ENCODE measurements around the gene HEATR5A. TPM values are rescaled to one million over a fixed set of nuclear protein-coding genes. Genes with fewer than 3 reads are reported as not detected.
"Not testable (repeated sequence)": the region's sequence is repeated elsewhere in the genome, so short reads cannot be mapped to it uniquely, and the experiment has no call there.

The HEATR5A gene
- polyA plus RNA-seq, 2 of the 4 experiments (the other 2 are of a cell fraction): 29.5 to 49.5 TPM

DNA sequence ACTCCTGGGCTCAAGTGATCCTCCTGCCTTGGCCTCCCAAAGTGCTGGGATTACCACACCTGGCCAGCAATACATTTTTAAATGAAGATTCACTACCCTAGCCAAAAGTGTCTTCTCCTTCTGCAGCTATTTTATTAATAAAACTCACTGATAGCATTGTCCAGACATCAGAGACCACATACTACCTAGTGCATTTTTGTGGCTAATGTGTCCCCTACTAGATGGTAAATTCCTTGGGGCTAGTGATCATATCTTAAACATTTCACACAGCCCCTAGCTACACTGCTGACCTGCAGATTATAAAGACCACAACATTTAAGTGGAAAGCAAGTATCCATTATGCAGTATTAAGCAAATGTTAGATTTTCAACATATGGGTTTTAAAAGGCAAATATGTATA, 19.9 kb upstream of the HEATR5A start:
- Histone ChIP-seq H3K27ac (peak overlapping the region; percentile 82 to 87), H3K4me2 (no peak overlapping the region; the same call in 2 of the 3 replicates), H3K9me3 (no peaks in the 10 kb centered on the region), H3K4me3 (no peak overlapping the region), H3K4me1 (peaks cover 29% of the 10 kb centered on the region)
- FAIRE-seq (no peak), ATAC-seq (no peak), DNase-seq (ENCODE audit: low read depth in 1 of 2, low spot score in 1 of 2) (no peak)
- TF ChIP-seq ZC3H11A (IDR thresholded peaks at IDR 0.05): no peak
- POLR2A ChIA-PET: interaction anchor here (4.9 kb wide), 1 partner anchor 21 kb away, joined by 58 read pairs; the partner anchor contains the start of gene HEATR5A
- CTCF ChIA-PET: no interaction called here

DNA sequence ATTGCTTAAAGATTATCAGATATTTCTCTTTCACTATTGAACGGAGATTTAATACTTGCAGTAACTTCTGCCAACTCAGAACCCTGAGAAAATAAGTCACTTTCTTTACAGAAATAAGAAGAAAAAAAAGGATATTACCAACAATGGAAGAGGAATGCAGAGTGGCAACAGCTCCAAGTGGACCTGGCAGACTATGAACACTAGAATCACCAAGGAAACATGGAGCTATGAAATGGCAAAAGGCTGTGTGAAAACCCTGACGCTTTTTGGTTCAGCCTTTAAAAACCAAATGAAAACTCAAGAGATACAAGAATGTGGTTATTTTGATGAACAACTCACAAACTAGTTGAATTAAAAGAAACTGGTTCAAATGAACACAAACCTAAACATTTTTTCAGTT, 19.2 kb upstream of the HEATR5A start:
- Histone ChIP-seq H3K4me2 (no peak overlapping the region), H3K4me1 (peaks cover 29% of the 10 kb centered on the region), H3K27ac (peak overlapping the region; percentile 3 to 87; a peak in 2 of 6 replicates), H3K4me3 (no peak overlapping the region), H3K9me3 (no peaks in the 10 kb centered on the region)
- ChIA-PET POLR2A (interaction anchor here (4.9 kb wide), 1 partner anchor 20 kb away, joined by 58 read pairs; the partner anchor contains the start of gene HEATR5A), CTCF (no interaction called here)
- TF ChIP-seq KDM1A (IDR thresholded peaks at IDR 0.05; ENCODE audit: low read depth) (no peak), FOSB (CRISPR knock-in tag; IDR thresholded peaks at IDR 0.05) (no peak), RNF2 (IDR thresholded peaks at IDR 0.05; ENCODE audit: borderline replicate concordance, low read depth) (no peak), MAFK (IDR thresholded peaks at IDR 0.05; ENCODE audit: partially characterized antibody) (no peak), SMC3 (IDR thresholded peaks at IDR 0.05) (no peak), RCOR1 (IDR thresholded peaks at IDR 0.05; ENCODE audit: low read depth, low read length) (no peak), NFE2L2 (conservative IDR thresholded peaks at IDR 0.05; ENCODE audit: low read length) (no peak), ESRRA (IDR thresholded peaks at IDR 0.05; ENCODE audit: borderline replicate concordance, low read length) (no peak)
- TF ChIP-seq, protein P1, sequence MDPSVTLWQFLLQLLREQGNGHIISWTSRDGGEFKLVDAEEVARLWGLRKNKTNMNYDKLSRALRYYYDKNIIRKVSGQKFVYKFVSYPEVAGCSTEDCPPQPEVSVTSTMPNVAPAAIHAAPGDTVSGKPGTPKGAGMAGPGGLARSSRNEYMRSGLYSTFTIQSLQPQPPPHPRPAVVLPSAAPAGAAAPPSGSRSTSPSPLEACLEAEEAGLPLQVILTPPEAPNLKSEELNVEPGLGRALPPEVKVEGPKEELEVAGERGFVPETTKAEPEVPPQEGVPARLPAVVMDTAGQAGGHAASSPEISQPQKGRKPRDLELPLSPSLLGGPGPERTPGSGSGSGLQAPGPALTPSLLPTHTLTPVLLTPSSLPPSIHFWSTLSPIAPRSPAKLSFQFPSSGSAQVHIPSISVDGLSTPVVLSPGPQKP (IDR thresholded peaks at IDR 0.05; ENCODE audit: low read depth, low read length): no peak
- TF ChIP-seq, protein P2, sequence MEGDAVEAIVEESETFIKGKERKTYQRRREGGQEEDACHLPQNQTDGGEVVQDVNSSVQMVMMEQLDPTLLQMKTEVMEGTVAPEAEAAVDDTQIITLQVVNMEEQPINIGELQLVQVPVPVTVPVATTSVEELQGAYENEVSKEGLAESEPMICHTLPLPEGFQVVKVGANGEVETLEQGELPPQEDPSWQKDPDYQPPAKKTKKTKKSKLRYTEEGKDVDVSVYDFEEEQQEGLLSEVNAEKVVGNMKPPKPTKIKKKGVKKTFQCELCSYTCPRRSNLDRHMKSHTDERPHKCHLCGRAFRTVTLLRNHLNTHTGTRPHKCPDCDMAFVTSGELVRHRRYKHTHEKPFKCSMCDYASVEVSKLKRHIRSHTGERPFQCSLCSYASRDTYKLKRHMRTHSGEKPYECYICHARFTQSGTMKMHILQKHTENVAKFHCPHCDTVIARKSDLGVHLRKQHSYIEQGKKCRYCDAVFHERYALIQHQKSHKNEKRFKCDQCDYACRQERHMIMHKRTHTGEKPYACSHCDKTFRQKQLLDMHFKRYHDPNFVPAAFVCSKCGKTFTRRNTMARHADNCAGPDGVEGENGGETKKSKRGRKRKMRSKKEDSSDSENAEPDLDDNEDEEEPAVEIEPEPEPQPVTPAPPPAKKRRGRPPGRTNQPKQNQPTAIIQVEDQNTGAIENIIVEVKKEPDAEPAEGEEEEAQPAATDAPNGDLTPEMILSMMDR (IDR thresholded peaks at IDR 0.05): no peak
- TF ChIP-seq, protein P3, sequence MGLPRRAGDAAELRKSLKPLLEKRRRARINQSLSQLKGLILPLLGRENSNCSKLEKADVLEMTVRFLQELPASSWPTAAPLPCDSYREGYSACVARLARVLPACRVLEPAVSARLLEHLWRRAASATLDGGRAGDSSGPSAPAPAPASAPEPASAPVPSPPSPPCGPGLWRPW (IDR thresholded peaks at IDR 0.05): no peak
- ATAC-seq (no peak), DNase-seq (ENCODE audit: low read depth in 1 of 2, low spot score in 1 of 2) (no peak), FAIRE-seq (peak; percentile 68)
- 89% methylated on average over 2 of the region's 2 CpGs for WGBS (ENCODE audit: missing lambda C conversion rate)

DNA sequence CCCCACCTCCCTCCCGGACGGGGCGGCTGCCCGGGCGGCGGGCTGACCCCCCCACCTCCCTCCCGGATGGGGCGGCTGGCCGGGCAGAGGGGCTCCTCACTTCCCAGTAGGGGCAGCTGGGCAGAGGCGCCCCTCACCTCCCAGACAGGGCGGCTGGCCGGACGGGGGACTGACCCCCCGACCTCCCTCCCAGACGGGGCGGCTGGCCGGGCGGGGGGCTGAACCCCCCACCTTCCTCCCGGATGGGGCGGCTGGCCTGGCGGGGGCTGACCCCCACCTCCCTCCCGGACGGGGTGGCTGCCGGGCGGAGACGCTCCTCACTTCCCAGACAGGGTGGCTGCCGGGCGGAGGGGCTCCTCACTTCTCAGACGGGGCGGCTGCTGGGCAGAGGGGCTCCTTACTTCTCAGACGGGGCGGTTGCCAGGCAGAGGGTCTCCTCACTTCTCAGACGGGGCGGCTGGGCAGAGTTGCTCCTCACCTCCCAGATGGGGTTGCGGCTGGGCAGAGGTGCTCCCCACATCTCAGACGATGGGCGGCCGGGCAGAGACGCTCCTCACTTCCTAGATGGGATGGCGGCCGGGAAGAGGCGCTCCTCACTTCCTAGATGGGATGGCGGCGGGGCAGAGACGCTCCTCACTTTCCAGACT, 16.8 kb upstream of the HEATR5A start:
- H3K27ac ChIP-seq; H3K4me2 ChIP-seq; H3K9me3 ChIP-seq; POLR2A ChIA-PET; H3K4me3 ChIP-seq; CTCF ChIA-PET; DNase-seq (ENCODE audit: low read depth in 1 of 2, low spot score in 1 of 2); FAIRE-seq; ATAC-seq: not testable (repeated sequence)
- 100% methylated on average over 2 of the region's 45 CpGs for WGBS (ENCODE audit: missing lambda C conversion rate)
- peaks cover 20% of the 10 kb centered on the region for H3K4me1 ChIP-seq

DNA sequence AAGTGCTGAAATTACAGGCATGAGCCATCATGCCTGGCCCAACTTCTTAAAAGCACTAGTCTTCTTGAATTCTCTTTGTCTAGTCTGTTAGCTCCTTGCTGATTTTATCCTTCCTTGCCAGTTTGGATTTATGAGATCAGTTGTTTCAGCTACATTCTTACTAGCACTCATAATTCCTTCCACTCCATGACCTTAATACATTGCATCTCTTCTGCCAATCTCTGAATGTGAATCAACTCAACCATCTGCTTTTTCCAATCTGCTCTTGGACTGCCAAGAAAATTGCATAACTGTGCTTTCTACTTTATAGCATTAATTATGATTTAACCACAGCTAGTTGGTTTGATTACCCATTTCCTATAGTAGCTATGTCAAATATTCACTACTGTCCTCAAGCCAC, 14.9 kb upstream of the HEATR5A start:
- Histone ChIP-seq H3K4me1 (peaks cover 6% of the 10 kb centered on the region; the same call in 2 of the 3 replicates), H3K4me2 (no peak overlapping the region), H3K4me3 (no peak overlapping the region), H3K27ac (no peak overlapping the region), H3K9me3 (no peaks in the 10 kb centered on the region)
- ATAC-seq: no peak
- ChIA-PET POLR2A (interaction anchor here (2.5 kb wide), 1 partner anchor 15 kb away, joined by 29 read pairs; the partner anchor contains the start of gene HEATR5A), CTCF (interaction anchor here (0.6 to 2.0 kb wide), 4 partner anchors 11 to 56 kb away, joined by 3 to 12 read pairs (median 4); partner anchors contain the start of gene HEATR5A)
- TF ChIP-seq POLR2A (IDR thresholded peaks at IDR 0.05; ENCODE audit: low read length) (no peak), BHLHE40 (IDR thresholded peaks at IDR 0.05; ENCODE audit: low read depth, low read length) (no peak), KDM1A (IDR thresholded peaks at IDR 0.05; ENCODE audit: low read depth) (no peak), GATA3 (IDR thresholded peaks at IDR 0.05; ENCODE audit: borderline replicate concordance) (no peak), FOSB (CRISPR knock-in tag; IDR thresholded peaks at IDR 0.05) (no peak), CBX2 (IDR thresholded peaks at IDR 0.05; ENCODE audit: borderline replicate concordance, low read depth) (no peak), NR3C1 (IDR thresholded peaks at IDR 0.05) (no peak)
- TF ChIP-seq, protein P4, sequence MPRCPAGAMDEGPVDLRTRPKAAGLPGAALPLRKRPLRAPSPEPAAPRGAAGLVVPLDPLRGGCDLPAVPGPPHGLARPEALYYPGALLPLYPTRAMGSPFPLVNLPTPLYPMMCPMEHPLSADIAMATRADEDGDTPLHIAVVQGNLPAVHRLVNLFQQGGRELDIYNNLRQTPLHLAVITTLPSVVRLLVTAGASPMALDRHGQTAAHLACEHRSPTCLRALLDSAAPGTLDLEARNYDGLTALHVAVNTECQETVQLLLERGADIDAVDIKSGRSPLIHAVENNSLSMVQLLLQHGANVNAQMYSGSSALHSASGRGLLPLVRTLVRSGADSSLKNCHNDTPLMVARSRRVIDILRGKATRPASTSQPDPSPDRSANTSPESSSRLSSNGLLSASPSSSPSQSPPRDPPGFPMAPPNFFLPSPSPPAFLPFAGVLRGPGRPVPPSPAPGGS (IDR thresholded peaks at IDR 0.05): no peak
- FAIRE-seq: no peak
- no peak for DNase-seq (ENCODE audit: low read depth in 1 of 2, low spot score in 1 of 2)
